GM18858 (cell line): ENCODE data around the gene SCYL1.

ENCODE experiments used
- ATAC-seq: cut with Tn5 transposase; IDR thresholded peaks from one replicate; pipeline ENCODE4 v1.9.1; 2021; ENCODE audit not compliant: unreplicated experiment

The SCYL1 gene

GRCh38 chr11:65532388-65533064 is 7.6 kb downstream of the SCYL1 start:
- ATAC-seq = no peak

GRCh38 chr11:65535102-65535501 is 10.2 kb downstream of the SCYL1 start:
- ATAC-seq = no peak

GRCh38 chr11:65536412-65537295 is 11.8 kb downstream of the SCYL1 start:
- no peak for ATAC-seq

- no peak for ATAC-seq
Measured at GRCh38 chr11:65537296-65537597, 12.4 kb downstream of the SCYL1 start.

GRCh38 chr11:65537620-65538231 is 12.8 kb downstream of the SCYL1 start:
- ATAC-seq = no peak

GRCh38 chr11:65538232-65538914 is 13.5 kb downstream of the SCYL1 start:
- ATAC-seq = no peak

GRCh38 chr11:65538915-65539743 is 14.2 kb downstream of the SCYL1 start:
- ATAC-seq = no peak

- peak; percentile 5 for ATAC-seq
Measured at GRCh38 chr11:65539744-65540289, 14.9 kb downstream of the SCYL1 start.

GRCh38 chr11:65540290-65541092 is 15.6 kb downstream of the SCYL1 start:
- ATAC-seq = peak; percentile 43

- ATAC-seq = no peak
Measured at GRCh38 chr11:65541093-65541982, 16.5 kb downstream of the SCYL1 start.

GRCh38 chr11:65542738-65543390 is 18.0 kb downstream of the SCYL1 start:
- no peak for ATAC-seq

GRCh38 chr11:65545853-65546216 is 21.0 kb downstream of the SCYL1 start:
- no peak for ATAC-seq

GRCh38 chr11:65546217-65546958 is 21.5 kb downstream of the SCYL1 start:
- peak; percentile 45 for ATAC-seq

- ATAC-seq = no peak
Measured at GRCh38 chr11:65547446-65548125, 22.7 kb downstream of the SCYL1 start.

GRCh38 chr11:65548395-65548794 is 23.5 kb downstream of the SCYL1 start:
- no peak for ATAC-seq

- ATAC-seq = no peak
Measured at GRCh38 chr11:65549096-65549495, 24.2 kb downstream of the SCYL1 start.
